Transverse colon (tissue), 4 donors: Measurements from ENCODE around the gene CDHR3. TPM values are rescaled to one million over a fixed set of nuclear protein-coding genes. Genes with fewer than 3 reads are reported as not detected.

Source experiments
- DNase-seq: peaks from one replicate; pipeline ENCODE4 v3.0.0-alpha.2; 2019
- H3K27ac ChIP-seq, 4 donors: fragments of 200-600 bp; sonication (generic); 2 replicates each; pipeline ENCODE4 v1.5.1; 2016 to 2018; ENCODE audit warnings: inconsistent platforms in 4 of 4
- H3K27me3 ChIP-seq: fragments of 200-600 bp; sonication (generic); 2 replicates; pipeline ENCODE4 v1.5.1; 2017; ENCODE audit warnings: inconsistent platforms
- H3K36me3 ChIP-seq, 4 donors: fragments of 200-600 bp; sonication (generic); 2 replicates each; pipeline ENCODE4 v1.5.1; 2017 to 2019; ENCODE audit warnings: inconsistent platforms in 4 of 4
- H3K4me1 ChIP-seq, 4 donors: fragments of 200-600 bp; sonication (generic); 2 replicates each; pipeline ENCODE4 v1.5.1; 2017 to 2020; ENCODE audit warnings: inconsistent platforms in 4 of 4
- H3K4me3 ChIP-seq, 4 donors: fragments of 200-600 bp; sonication (generic); 1 replicate in 1 of 4; 2 replicates in 3 of 4; pipeline versions ENCODE4 v1.5.1 to v1.6.1; 2017 to 2019; ENCODE audit warnings: inconsistent platforms in 4 of 4
- H3K9me3 ChIP-seq, 2 donors: fragments of 200-600 bp; sonication (generic); 2 replicates each; pipeline ENCODE4 v1.5.1; 2017 to 2019; ENCODE audit warnings: inconsistent platforms in 2 of 2
- CTCF ChIP-seq, 5 experiments: fragments of 200-600 bp in 3 of 5; fragments of 450-650 bp in 2 of 5; sonication (generic) in 3 of 5; IDR thresholded peaks; 1 replicate in 2 of 5; 2 replicates in 3 of 5; pipeline ENCODE4 v1.5.1; 2016 to 2017; ENCODE audit warnings: antibody characterized with exemption in 5 of 5, inconsistent platforms in 3 of 5, mild to moderate bottlenecking in 2 of 5, moderate library complexity in 1 of 5
- EP300 ChIP-seq: sonication (generic); formaldehyde crosslinking; IDR thresholded peaks from one replicate; pipeline ENCODE4 v1.6.1; 2017; ENCODE audit warnings: antibody characterized with exemption, low read depth
- POLR2A ChIP-seq: fragments of 450-650 bp; IDR thresholded peaks from one replicate; pipeline ENCODE4 v1.6.1; 2016; ENCODE audit warnings: antibody characterized with exemption, mild to moderate bottlenecking, moderate library complexity
- POLR2AphosphoS5 ChIP-seq, 3 donors: sonication (generic); formaldehyde crosslinking; IDR thresholded peaks; one replicate each; pipeline ENCODE4 v1.6.1; 2016; ENCODE audit warnings: antibody characterized with exemption in 3 of 3
- WGBS, 2 donors: methylation state at CpG; one replicate each; pipeline ENCODE4 v1.1.5; 2018; ENCODE audit warnings: low coverage in 1 of 2; 5-methylcytosine and 5-hydroxymethylcytosine counted together
- in situ Hi-C, 4 donors: fragments of 200-750 bp; cut with MboI; loops; one replicate each; pipeline versions ENCODE4 v1.15.0 to v1.15.1; 2017; ENCODE audit warnings: low sequenced_read_pairs in 3 of 4, low pct_ligation_motif_present in 1 of 4, low pct_unique_long_range_greater_than_20kb in 1 of 4
- intact Hi-C: fragments of 100-400 bp; cut with DNase I; formaldehyde crosslinking; loops from one replicate; pipeline ENCODE4 v1.15.1; 2023; ENCODE audit warnings: low total_unique reads
- total RNA-seq, 4 donors: library from RNA; depleted of rRNA; stranded (reverse); fragments of >200 nt; gene quantifications; one replicate each; pipeline ENCODE4 v1.1.0, GENCODE V29; 2016

CDHR3 gene
- total RNA-seq, 4 donors from 2014 or later, result 7.6 to 34.4 (median 29.1) TPM

GRCh38 chr7:106057962-106058927, 95.2 kb downstream of the CDHR3 start:
- Histone ChIP-seq H3K4me1 (peaks cover 16 to 33% (median 24%) of the 10 kb centered on the region in 4 donors), H3K27me3 (no peaks in the 10 kb centered on the region)

GRCh38 chr7:106058928-106059324, 95.9 kb downstream of the CDHR3 start:
- TF ChIP-seq CTCF (IDR thresholded peaks at IDR 0.05) (no peak), POLR2AphosphoS5 (IDR thresholded peaks at IDR 0.05) (no peak), POLR2A (no peak), EP300 (no peak)
- intact Hi-C loops, result loop anchor here (2.0 kb wide), 1 partner anchor 94 kb away; no protein-coding TSS in a partner anchor
- no peak overlapping the region for H3K4me3 ChIP-seq
- 95% methylated on average over 3 of the region's 3 CpGs; no CpG with 5 or more reads in 1 of the 2 donors for WGBS, 2 donors
- no peaks in the 10 kb centered on the region for H3K27me3 ChIP-seq
- peaks cover 18 to 39% (median 28%) of the 10 kb centered on the region in 4 donors for H3K4me1 ChIP-seq
- H3K9me3 ChIP-seq, result no peaks in the 10 kb centered on the region
- no peaks in the 10 kb centered on the region for H3K36me3 ChIP-seq
- DNase-seq, result no peak
- in situ Hi-C loops, result loop anchor here in 3 of 4 donors (5.0 kb wide), 1 partner anchor 93 kb away; no protein-coding TSS in a partner anchor
- peak overlapping the region; percentile 37 to 62 (median 54) for H3K27ac ChIP-seq

More at GRCh38 chr7:106057962-106058927, 95.2 kb downstream of the CDHR3 start:
- intact Hi-C loops, result loop anchor here (2.0 kb wide), 1 partner anchor 95 kb away; no protein-coding TSS in a partner anchor
- Histone ChIP-seq H3K9me3 (no peaks in the 10 kb centered on the region), H3K4me3 (no peak overlapping the region), H3K36me3 (no peaks in the 10 kb centered on the region), H3K27ac (peak overlapping the region; percentile 37 to 62 (median 54))
- 52 to 77% methylated on average over 7 to 19 of the region's 19 CpGs for WGBS, 2 donors
- in situ Hi-C loops, result loop anchor here in 3 of 4 donors (5.0 kb wide), 1 partner anchor 94 kb away; no protein-coding TSS in a partner anchor
- peak in 2 of 3 donors; percentile 44 to 50 for TF ChIP-seq POLR2AphosphoS5 (IDR thresholded peaks at IDR 0.05)
- no peak for TF ChIP-seq CTCF (IDR thresholded peaks at IDR 0.05)
- DNase-seq, result peak; percentile 69

- Histone ChIP-seq H3K4me3 (no peak overlapping the region), H3K36me3 (no peaks in the 10 kb centered on the region), H3K27me3 (no peaks in the 10 kb centered on the region), H3K27ac (no peak overlapping the region), H3K4me1 (peaks cover 24 to 46% (median 32%) of the 10 kb centered on the region in 4 donors), H3K9me3 (no peaks in the 10 kb centered on the region)
- TF ChIP-seq POLR2A (no peak), CTCF (IDR thresholded peaks at IDR 0.05) (no peak), POLR2AphosphoS5 (IDR thresholded peaks at IDR 0.05) (no peak), EP300 (no peak)
- WGBS, 2 donors, result 73 to 92% methylated on average over 2 of the region's 2 CpGs
- intact Hi-C loops, result loop anchor here (2.0 kb wide), 1 partner anchor 93 kb away; no protein-coding TSS in a partner anchor
- no peak for DNase-seq
- in situ Hi-C loops, result loop anchor here in 3 of 4 donors (5.0 kb wide), 1 partner anchor 93 kb away; no protein-coding TSS in a partner anchor
These were observed 96.5 kb downstream of the CDHR3 start for GRCh38 chr7:106059556-106059955.

- peaks cover 32 to 55% (median 41%) of the 10 kb centered on the region in 4 donors for H3K4me1 ChIP-seq
- in situ Hi-C loops (no loop called here), intact Hi-C loops (no loop called here)
- H3K4me3 ChIP-seq, result no peak overlapping the region
- DNase-seq, result no peak
- H3K27ac ChIP-seq, result no peak overlapping the region
- TF ChIP-seq EP300 (no peak), POLR2AphosphoS5 (IDR thresholded peaks at IDR 0.05) (no peak), CTCF (IDR thresholded peaks at IDR 0.05) (no peak), POLR2A (no peak)
- H3K9me3 ChIP-seq, result no peaks in the 10 kb centered on the region
- no peaks in the 10 kb centered on the region for H3K27me3 ChIP-seq
- no peaks in the 10 kb centered on the region for H3K36me3 ChIP-seq
- 60 to 92% methylated on average over 1 to 7 of the region's 7 CpGs for WGBS, 2 donors
These were observed 97.4 kb downstream of the CDHR3 start for GRCh38 chr7:106060394-106060920.
